Measurements from ENCODE around the gene CX3CR1.

Gene CX3CR1

DNA sequence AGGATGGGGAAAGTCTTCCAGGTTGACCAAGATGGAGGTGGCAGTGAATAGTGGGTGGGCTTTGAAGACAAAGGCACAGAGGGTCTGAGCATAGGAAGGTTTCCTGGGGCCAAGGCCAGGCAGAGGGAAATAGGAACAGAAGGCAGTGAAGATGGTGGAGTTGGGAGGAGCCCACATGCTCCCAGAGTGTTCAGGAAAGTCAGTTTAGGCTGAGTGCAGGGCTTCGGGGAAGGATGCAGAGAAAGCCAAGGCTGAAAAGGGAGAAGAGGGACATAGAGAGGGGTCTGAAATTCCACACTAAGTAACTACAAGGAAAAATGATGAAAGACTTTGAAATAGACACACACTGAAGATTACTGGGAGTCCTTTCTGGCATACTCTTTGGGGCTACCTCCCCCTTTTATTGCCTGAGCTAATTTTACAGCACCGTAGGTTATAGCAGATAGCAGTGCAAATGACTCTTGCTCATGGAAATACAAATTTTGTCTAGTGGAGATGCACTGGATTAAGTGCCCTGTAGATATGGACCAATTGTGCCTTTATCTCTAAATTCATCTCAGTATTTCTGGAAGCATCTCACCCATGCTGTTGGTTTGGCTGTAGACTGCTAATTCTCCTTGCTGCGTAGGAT, 3.8 kb downstream of the CX3CR1 start:
- CTCF ChIA-PET: interaction anchor here (0.6 to 8.3 kb wide), 3 partner anchors 13 to 715 kb away, joined by 3 to 69 read pairs (median 4); no protein-coding TSS in a partner anchor
- TF ChIP-seq ZNF785 (tag by site-specific recombination; IDR thresholded peaks at IDR 0.05) (0 out of 2 replicates have a peak, but pooled peaks have one; percentile 35), ZNF777 (tag by site-specific recombination; IDR thresholded peaks at IDR 0.05; ENCODE audit: borderline replicate concordance) (no peak), ZNF155 (tag by site-specific recombination; IDR thresholded peaks at IDR 0.05) (no peak), ZBTB20 (tag by site-specific recombination; IDR thresholded peaks at IDR 0.05) (peak; percentile 70), ZSCAN30 (tag by site-specific recombination; IDR thresholded peaks at IDR 0.05) (no peak)
- Histone ChIP-seq H3K36me3 (ENCODE audit: control insufficient read depth in 2 of 2, insufficient read depth in 1 of 2, low read length in 2 of 2) (no peaks in the 10 kb centered on the region), H3K4me1 (ENCODE audit: control insufficient read depth, insufficient read depth, low read length) (no peaks in the 10 kb centered on the region), H3K4me3 (ENCODE audit: low read depth, low read length) (no peak overlapping the region), H3K9me3 (ENCODE audit: control insufficient read depth, insufficient read depth, low read depth, low read length) (no peaks in the 10 kb centered on the region), H3K27ac (ENCODE audit: extremely low read depth, low read depth, low read length) (no peak overlapping the region)
- POLR2A ChIA-PET: interaction anchor here (0.7 kb wide), 1 partner anchor 104 kb away, joined by 4 read pairs; no protein-coding TSS in a partner anchor

- H3K9me3 ChIP-seq (ENCODE audit: control insufficient read depth, insufficient read depth, low read depth, low read length): no peaks in the 10 kb centered on the region
- H3K36me3 ChIP-seq (ENCODE audit: control insufficient read depth in 2 of 2, insufficient read depth in 1 of 2, low read length in 2 of 2): no peaks in the 10 kb centered on the region
- ChIA-PET CTCF (interaction anchor here (8.3 kb wide), 1 partner anchor 15 kb away, joined by 69 read pairs; no protein-coding TSS in a partner anchor), POLR2A (no interaction called here)
- H3K27ac ChIP-seq (ENCODE audit: extremely low read depth, low read depth, low read length): no peak overlapping the region
- H3K4me3 ChIP-seq (ENCODE audit: low read depth, low read length): no peak overlapping the region
- H3K4me1 ChIP-seq (ENCODE audit: control insufficient read depth, insufficient read depth, low read length): no peaks in the 10 kb centered on the region
- peak; percentile 41 for TF ChIP-seq SP7 (tag by site-specific recombination; IDR thresholded peaks at IDR 0.05)
- TF ChIP-seq ZNF2 (tag by site-specific recombination; IDR thresholded peaks at IDR 0.05): no peak
- TF ChIP-seq PRDM1 (tag by site-specific recombination; IDR thresholded peaks at IDR 0.05): peak; percentile 53
- TF ChIP-seq ZNF366 (tag by site-specific recombination; conservative IDR thresholded peaks at IDR 0.05): 0 out of 2 replicates have a peak, but pooled peaks have one; percentile 21
Observed at GRCh38 chr3:39275052-39275451, 4.8 kb downstream of the CX3CR1 start.

DNA sequence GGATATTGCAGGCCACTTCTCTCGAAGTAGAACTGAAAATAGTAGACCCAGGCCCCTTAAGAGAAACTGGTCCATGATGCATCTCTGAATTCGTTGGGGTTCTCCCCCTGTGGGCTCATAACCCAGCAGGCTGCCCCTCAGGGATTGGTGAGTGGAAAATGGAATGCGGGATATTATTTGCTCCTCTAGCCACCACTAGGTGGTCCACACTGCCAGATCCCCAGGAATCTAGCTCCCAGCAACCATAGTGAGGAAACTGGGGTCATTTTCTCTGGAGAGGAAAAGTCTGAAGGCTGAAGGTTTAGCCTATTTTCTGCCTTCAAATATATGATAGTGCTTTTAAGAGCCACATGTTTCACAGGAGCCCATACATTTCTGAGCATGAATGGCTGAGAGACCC, 6.7 kb downstream of the CX3CR1 start:
- ChIA-PET POLR2A (no interaction called here), CTCF (interaction anchor here (0.8 to 2.4 kb wide), 4 partner anchors 15 to 106 kb away, joined by 3 to 12 read pairs (median 4); no protein-coding TSS in a partner anchor)
- Histone ChIP-seq H3K9me3 (ENCODE audit: control insufficient read depth, insufficient read depth, low read depth, low read length) (no peaks in the 10 kb centered on the region), H3K27ac (ENCODE audit: extremely low read depth, low read depth, low read length) (no peak overlapping the region), H3K36me3 (ENCODE audit: control insufficient read depth in 2 of 2, insufficient read depth in 1 of 2, low read length in 2 of 2) (no peaks in the 10 kb centered on the region), H3K4me1 (ENCODE audit: control insufficient read depth, insufficient read depth, low read length) (no peaks in the 10 kb centered on the region), H3K4me3 (ENCODE audit: low read depth, low read length) (no peak overlapping the region)
- TF ChIP-seq, protein P1, sequence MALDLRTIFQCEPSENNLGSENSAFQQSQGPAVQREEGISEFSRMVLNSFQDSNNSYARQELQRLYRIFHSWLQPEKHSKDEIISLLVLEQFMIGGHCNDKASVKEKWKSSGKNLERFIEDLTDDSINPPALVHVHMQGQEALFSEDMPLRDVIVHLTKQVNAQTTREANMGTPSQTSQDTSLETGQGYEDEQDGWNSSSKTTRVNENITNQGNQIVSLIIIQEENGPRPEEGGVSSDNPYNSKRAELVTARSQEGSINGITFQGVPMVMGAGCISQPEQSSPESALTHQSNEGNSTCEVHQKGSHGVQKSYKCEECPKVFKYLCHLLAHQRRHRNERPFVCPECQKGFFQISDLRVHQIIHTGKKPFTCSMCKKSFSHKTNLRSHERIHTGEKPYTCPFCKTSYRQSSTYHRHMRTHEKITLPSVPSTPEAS (tag by site-specific recombination; IDR thresholded peaks at IDR 0.05): no peak
- 0 out of 2 replicates have a peak, but pooled peaks have one; percentile 24 for TF ChIP-seq ZIC2 (tag by site-specific recombination; IDR thresholded peaks at IDR 0.05)

- Histone ChIP-seq H3K4me3 (ENCODE audit: low read depth, low read length) (no peak overlapping the region), H3K9me3 (ENCODE audit: control insufficient read depth, insufficient read depth, low read depth, low read length) (no peaks in the 10 kb centered on the region), H3K4me1 (ENCODE audit: control insufficient read depth, insufficient read depth, low read length) (no peaks in the 10 kb centered on the region), H3K27ac (ENCODE audit: extremely low read depth, low read depth, low read length) (no peak overlapping the region), H3K36me3 (ENCODE audit: control insufficient read depth in 2 of 2, insufficient read depth in 1 of 2, low read length in 2 of 2) (no peaks in the 10 kb centered on the region)
- POLR2A ChIA-PET: no interaction called here
- CTCF ChIA-PET: interaction anchor here (0.9 to 2.4 kb wide), 3 partner anchors 16 to 83 kb away, joined by 4 to 12 read pairs (median 4); no protein-coding TSS in a partner anchor
- TF ChIP-seq ZBTB7A (tag by site-specific recombination; IDR thresholded peaks at IDR 0.05; ENCODE audit: low read depth) (no peak), ZNF132 (tag by site-specific recombination; IDR thresholded peaks at IDR 0.05; ENCODE audit: borderline replicate concordance) (no peak), ZNF560 (tag by site-specific recombination; IDR thresholded peaks at IDR 0.05; ENCODE audit: borderline replicate concordance) (no peak), ZNF48 (tag by site-specific recombination; IDR thresholded peaks at IDR 0.05) (no peak), ZNF837 (tag by site-specific recombination; IDR thresholded peaks at IDR 0.05) (no peak), ZNF785 (tag by site-specific recombination; IDR thresholded peaks at IDR 0.05) (no peak), ZNF121 (tag by site-specific recombination; IDR thresholded peaks at IDR 0.05) (no peak), EGR2 (tag by site-specific recombination; IDR thresholded peaks at IDR 0.05; ENCODE audit: low read depth) (no peak), PATZ1 (tag by site-specific recombination; IDR thresholded peaks at IDR 0.05) (no peak), ZNF792 (tag by site-specific recombination; IDR thresholded peaks at IDR 0.05) (no peak), GLI4 (tag by site-specific recombination; IDR thresholded peaks at IDR 0.05) (no peak), ZNF335 (tag by site-specific recombination; conservative IDR thresholded peaks at IDR 0.05) (no peak)
Observed at GRCh38 chr3:39272191-39272590, 7.6 kb downstream of the CX3CR1 start.
